ENCODE results near the gene E2F7. TPM values are rescaled to one million over a fixed set of nuclear protein-coding genes. Genes with fewer than 3 reads are reported as not detected.

The E2F7 gene
- total RNA-seq, 1 experiment from 2014 or later = 40.2 TPM

GRCh38 chr12:76998386-76998785 is 67.0 kb downstream of the E2F7 start:
- no TSS peak for BruUV-seq (replicated peaks)
- H3K27ac Mint-ChIP-seq (ENCODE audit: unreplicated experiment) = no peak overlapping the region
- H3K9me3 Mint-ChIP-seq (ENCODE audit: low read depth, unreplicated experiment) = no peaks in the 10 kb centered on the region
- intact Hi-C loops (cut with micrococcal nuclease; ENCODE audit: unreplicated experiment) = no loop called here
- no peak for DNase-seq
- peaks cover 27% of the 10 kb centered on the region for H3K27me3 Mint-ChIP-seq (ENCODE audit: unreplicated experiment)
- H3K4me3 Mint-ChIP-seq (ENCODE audit: low read depth, unreplicated experiment) = no peak overlapping the region
- CTCF ChIA-PET = interaction anchor here (1.6 kb wide), 1 partner anchor 13 kb away, joined by 8 read pairs; no protein-coding TSS in a partner anchor
- H3K36me3 Mint-ChIP-seq (ENCODE audit: insufficient read depth, unreplicated experiment) = no peaks in the 10 kb centered on the region
- H3K4me1 Mint-ChIP-seq (ENCODE audit: low read depth, unreplicated experiment) = no peaks in the 10 kb centered on the region
- TF ChIP-seq, protein P1, sequence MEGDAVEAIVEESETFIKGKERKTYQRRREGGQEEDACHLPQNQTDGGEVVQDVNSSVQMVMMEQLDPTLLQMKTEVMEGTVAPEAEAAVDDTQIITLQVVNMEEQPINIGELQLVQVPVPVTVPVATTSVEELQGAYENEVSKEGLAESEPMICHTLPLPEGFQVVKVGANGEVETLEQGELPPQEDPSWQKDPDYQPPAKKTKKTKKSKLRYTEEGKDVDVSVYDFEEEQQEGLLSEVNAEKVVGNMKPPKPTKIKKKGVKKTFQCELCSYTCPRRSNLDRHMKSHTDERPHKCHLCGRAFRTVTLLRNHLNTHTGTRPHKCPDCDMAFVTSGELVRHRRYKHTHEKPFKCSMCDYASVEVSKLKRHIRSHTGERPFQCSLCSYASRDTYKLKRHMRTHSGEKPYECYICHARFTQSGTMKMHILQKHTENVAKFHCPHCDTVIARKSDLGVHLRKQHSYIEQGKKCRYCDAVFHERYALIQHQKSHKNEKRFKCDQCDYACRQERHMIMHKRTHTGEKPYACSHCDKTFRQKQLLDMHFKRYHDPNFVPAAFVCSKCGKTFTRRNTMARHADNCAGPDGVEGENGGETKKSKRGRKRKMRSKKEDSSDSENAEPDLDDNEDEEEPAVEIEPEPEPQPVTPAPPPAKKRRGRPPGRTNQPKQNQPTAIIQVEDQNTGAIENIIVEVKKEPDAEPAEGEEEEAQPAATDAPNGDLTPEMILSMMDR (IDR thresholded peaks at IDR 0.05; ENCODE audit: unreplicated experiment) = no peak

DNA sequence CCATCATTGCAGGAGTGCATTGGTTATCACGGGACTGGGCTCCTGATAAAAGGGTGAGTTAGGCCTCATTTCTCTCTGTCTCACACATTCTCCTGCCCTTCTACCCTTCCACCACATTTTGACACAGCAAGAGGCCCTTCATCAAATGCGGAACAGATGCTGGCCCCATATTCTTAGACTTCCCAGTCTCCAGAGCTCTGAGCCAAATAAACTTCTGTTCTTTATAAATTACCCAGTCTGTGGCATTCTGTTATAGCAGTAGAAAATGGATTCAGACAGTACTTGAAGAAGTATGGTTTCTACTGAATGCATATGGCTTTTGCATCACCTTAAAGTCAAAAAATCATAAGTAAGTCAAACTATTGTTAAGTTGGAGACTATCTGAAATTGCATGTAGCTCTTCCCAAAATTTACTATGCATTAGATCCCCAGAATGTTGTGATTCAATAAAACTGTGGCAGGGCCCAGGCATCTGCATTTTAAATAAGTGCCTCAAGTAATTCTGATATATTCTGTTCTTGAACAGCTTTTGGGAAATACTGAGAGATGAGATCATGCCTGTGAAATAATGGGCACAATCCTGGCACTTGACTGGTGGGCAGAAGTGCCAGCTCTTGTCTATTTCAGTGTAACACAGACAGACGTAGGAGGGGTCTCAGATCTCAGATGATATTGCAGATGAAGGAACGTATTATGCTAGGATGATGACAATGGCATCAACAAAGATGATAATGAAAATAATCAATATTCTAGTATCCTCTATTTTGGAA is 68.2 kb downstream of the E2F7 start:
- no peaks in the 10 kb centered on the region for H3K4me1 Mint-ChIP-seq (ENCODE audit: low read depth, unreplicated experiment)
- CTCF ChIA-PET = interaction anchor here (0.6 to 1.6 kb wide), 2 partner anchors 14 to 1771 kb away, joined by 4 to 8 read pairs; no protein-coding TSS in a partner anchor
- no peaks in the 10 kb centered on the region for H3K9me3 Mint-ChIP-seq (ENCODE audit: low read depth, unreplicated experiment)
- BruUV-seq (replicated peaks) = no TSS peak
- no peak for DNase-seq
- intact Hi-C loops (cut with micrococcal nuclease; ENCODE audit: unreplicated experiment) = no loop called here
- no peak overlapping the region for H3K27ac Mint-ChIP-seq (ENCODE audit: unreplicated experiment)
- peaks cover 16% of the 10 kb centered on the region for H3K27me3 Mint-ChIP-seq (ENCODE audit: unreplicated experiment)
- TF ChIP-seq, protein P1 (IDR thresholded peaks at IDR 0.05; ENCODE audit: unreplicated experiment) = no peak
- H3K4me3 Mint-ChIP-seq (ENCODE audit: low read depth, unreplicated experiment) = no peak overlapping the region
- H3K36me3 Mint-ChIP-seq (ENCODE audit: insufficient read depth, unreplicated experiment) = no peaks in the 10 kb centered on the region

DNA sequence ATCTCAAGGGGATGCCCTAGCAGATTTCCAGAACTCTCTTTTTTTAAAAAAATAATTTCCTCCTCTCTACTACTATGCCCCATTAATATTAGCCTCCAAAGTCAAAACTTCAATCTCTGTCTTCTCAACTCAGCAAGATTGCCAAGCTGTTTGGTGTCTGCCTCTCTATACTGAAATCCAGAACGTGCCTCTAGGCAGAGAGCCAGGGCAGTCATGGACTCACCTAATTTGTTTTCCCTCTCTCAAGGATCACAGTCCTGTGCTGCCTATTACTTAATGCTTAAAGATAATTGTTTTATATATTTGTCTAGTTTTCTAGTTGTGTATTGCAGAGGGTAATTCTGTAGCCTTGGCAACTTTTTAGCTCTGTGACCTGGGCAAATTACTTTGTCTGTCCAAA is 74.7 kb downstream of the E2F7 start:
- no peak for DNase-seq
- intact Hi-C loops (cut with micrococcal nuclease; ENCODE audit: unreplicated experiment) = no loop called here
- no peaks in the 10 kb centered on the region for H3K36me3 Mint-ChIP-seq (ENCODE audit: insufficient read depth, unreplicated experiment)
- no peak overlapping the region for H3K4me3 Mint-ChIP-seq (ENCODE audit: low read depth, unreplicated experiment)
- no peaks in the 10 kb centered on the region for H3K27me3 Mint-ChIP-seq (ENCODE audit: unreplicated experiment)
- no peak overlapping the region for H3K27ac Mint-ChIP-seq (ENCODE audit: unreplicated experiment)
- H3K4me1 Mint-ChIP-seq (ENCODE audit: low read depth, unreplicated experiment) = no peaks in the 10 kb centered on the region
- TF ChIP-seq, protein P1 (IDR thresholded peaks at IDR 0.05; ENCODE audit: unreplicated experiment) = no peak
- no TSS peak for BruUV-seq (replicated peaks)
- H3K9me3 Mint-ChIP-seq (ENCODE audit: low read depth, unreplicated experiment) = no peaks in the 10 kb centered on the region
- CTCF ChIA-PET = interaction anchor here (0.6 kb wide), 1 partner anchor 162 kb away, joined by 3 read pairs; no protein-coding TSS in a partner anchor

GRCh38 chr12:76984566-76984965 is 80.8 kb downstream of the E2F7 start:
- H3K36me3 Mint-ChIP-seq (ENCODE audit: insufficient read depth, unreplicated experiment) = no peaks in the 10 kb centered on the region
- no peak overlapping the region for H3K27ac Mint-ChIP-seq (ENCODE audit: unreplicated experiment)
- BruUV-seq (replicated peaks) = no TSS peak
- DNase-seq = no peak
- no peaks in the 10 kb centered on the region for H3K27me3 Mint-ChIP-seq (ENCODE audit: unreplicated experiment)
- no peaks in the 10 kb centered on the region for H3K4me1 Mint-ChIP-seq (ENCODE audit: low read depth, unreplicated experiment)
- H3K4me3 Mint-ChIP-seq (ENCODE audit: low read depth, unreplicated experiment) = no peak overlapping the region
- H3K9me3 Mint-ChIP-seq (ENCODE audit: low read depth, unreplicated experiment) = peaks cover 10% of the 10 kb centered on the region
- CTCF ChIA-PET = interaction anchor here (0.7 kb wide), 1 partner anchor 68 kb away, joined by 3 read pairs; no protein-coding TSS in a partner anchor
- TF ChIP-seq, protein P1 (IDR thresholded peaks at IDR 0.05; ENCODE audit: unreplicated experiment) = no peak
- intact Hi-C loops (cut with micrococcal nuclease; ENCODE audit: unreplicated experiment) = no loop called here
